ENCODE data around the gene PLEKHA7.
"Not testable (repeated sequence)": the region's sequence is repeated elsewhere in the genome, so short reads cannot be mapped to it uniquely, and the experiment has no call there.

The PLEKHA7 gene

GRCh38 chr11:16977994-16978315 is 36.3 kb downstream of the PLEKHA7 start:
- DNase-seq (ENCODE audit: low spot score), result no peak

- DNase-seq (ENCODE audit: low spot score), result no peak
Measured at GRCh38 chr11:16977136-16977993, 36.8 kb downstream of the PLEKHA7 start.

GRCh38 chr11:16976379-16976778 is 37.8 kb downstream of the PLEKHA7 start:
- DNase-seq (ENCODE audit: low spot score), result no peak

- no peak for DNase-seq (ENCODE audit: low spot score)
Measured at GRCh38 chr11:16975906-16976305, 38.3 kb downstream of the PLEKHA7 start.

GRCh38 chr11:16973338-16973964 is 40.8 kb downstream of the PLEKHA7 start:
- no peak for DNase-seq (ENCODE audit: low spot score)

GRCh38 chr11:16969010-16969999 is 44.9 kb downstream of the PLEKHA7 start:
- DNase-seq (ENCODE audit: low spot score), result no peak

GRCh38 chr11:16968196-16968595 is 46.0 kb downstream of the PLEKHA7 start:
- no peak for DNase-seq (ENCODE audit: low spot score)

GRCh38 chr11:16966930-16967671 is 47.1 kb downstream of the PLEKHA7 start:
- no peak for DNase-seq (ENCODE audit: low spot score)

GRCh38 chr11:16964501-16964900 is 49.7 kb downstream of the PLEKHA7 start:
- no peak for DNase-seq (ENCODE audit: low spot score)

GRCh38 chr11:16963316-16963876 is 50.8 kb downstream of the PLEKHA7 start:
- DNase-seq (ENCODE audit: low spot score), result no peak

GRCh38 chr11:16962589-16962988 is 51.6 kb downstream of the PLEKHA7 start:
- not testable (repeated sequence) for DNase-seq (ENCODE audit: low spot score)

GRCh38 chr11:16962146-16962545 is 52.1 kb downstream of the PLEKHA7 start:
- no peak for DNase-seq (ENCODE audit: low spot score)

GRCh38 chr11:16960250-16960649 is 54.0 kb downstream of the PLEKHA7 start:
- DNase-seq (ENCODE audit: low spot score), result no peak

GRCh38 chr11:16959602-16960001 is 54.6 kb downstream of the PLEKHA7 start:
- DNase-seq (ENCODE audit: low spot score), result no peak

GRCh38 chr11:16958833-16959232 is 55.4 kb downstream of the PLEKHA7 start:
- DNase-seq (ENCODE audit: low spot score), result no peak

GRCh38 chr11:16956538-16957153 is 57.6 kb downstream of the PLEKHA7 start:
- DNase-seq (ENCODE audit: low spot score), result no peak

GRCh38 chr11:16953663-16954062 is 60.6 kb downstream of the PLEKHA7 start:
- DNase-seq (ENCODE audit: low spot score), result no peak

GRCh38 chr11:16946477-16947282 is 67.5 kb downstream of the PLEKHA7 start:
- DNase-seq (ENCODE audit: low spot score), result no peak

- DNase-seq (ENCODE audit: low spot score), result peak; percentile 88
Measured at GRCh38 chr11:16945671-16946469, 68.3 kb downstream of the PLEKHA7 start.

All from Ammon's horn (tissue), 1 donor.